Measurements from ENCODE around the gene RAX2.
A peak's percentile ranks its signal among the peaks of the same experiment; 100 is the strongest.

RAX2 gene

DNA sequence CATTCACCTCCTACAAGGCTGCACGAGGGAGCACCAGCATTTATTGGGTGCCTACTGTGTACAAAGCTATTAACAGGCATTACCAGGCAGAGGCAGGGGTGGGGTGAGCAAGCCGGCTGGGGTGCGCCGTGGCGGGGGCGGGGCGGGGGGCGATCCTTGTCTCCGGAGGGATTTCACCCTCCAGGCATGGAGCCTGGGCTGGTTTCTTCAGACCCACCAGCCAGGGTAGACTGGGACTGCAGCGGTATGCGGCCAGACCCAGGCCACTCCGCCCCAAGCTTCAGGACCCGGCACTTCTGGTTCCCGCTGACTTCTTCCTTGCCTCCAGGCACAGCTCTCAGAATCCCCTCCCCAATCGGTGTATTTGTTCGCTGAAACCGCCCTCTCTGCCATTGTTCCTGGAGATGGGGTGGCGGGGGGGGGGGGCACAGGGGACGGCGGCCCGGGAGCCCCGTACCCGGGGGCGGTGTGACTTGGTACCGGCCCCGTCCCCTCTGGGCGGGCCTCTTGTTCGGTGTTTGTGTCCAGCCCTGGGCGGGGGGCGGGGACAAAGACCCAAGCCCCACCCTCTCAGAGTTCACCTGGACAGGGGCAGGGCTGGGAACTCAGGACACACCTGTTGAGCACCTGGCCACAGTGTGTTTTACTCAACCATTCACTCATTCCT, 49.5 kb downstream of the RAX2 start:
- peak; percentile 37 for DNase-seq

DNA sequence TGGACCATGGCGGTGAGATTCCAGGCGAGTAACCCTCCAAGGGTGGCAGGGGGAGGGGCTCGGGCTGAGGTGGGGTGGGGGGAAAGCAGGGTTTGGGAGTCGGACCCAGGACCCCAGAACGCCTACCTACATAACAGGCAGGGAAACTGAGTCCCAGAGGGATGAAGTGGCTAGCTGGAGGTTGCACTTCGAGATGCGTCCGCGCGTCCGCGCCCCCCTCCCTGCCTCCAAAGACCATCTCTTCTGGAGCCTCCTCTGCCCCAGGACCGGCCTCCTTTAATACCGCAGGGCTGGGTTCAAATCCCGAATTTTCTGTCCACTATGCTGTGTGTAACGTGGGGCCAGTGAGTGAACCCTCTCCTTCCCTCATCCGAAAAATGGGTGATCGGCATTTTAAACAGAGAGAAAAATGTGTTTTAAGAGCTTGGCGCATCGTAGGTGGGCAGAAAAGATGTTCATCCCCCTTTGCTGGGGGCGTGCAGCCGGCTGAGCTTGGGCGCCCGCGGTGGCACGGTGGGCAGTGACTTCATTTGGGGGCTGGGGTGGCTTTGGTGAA, 50.1 kb downstream of the RAX2 start:
- no peak for DNase-seq

DNA sequence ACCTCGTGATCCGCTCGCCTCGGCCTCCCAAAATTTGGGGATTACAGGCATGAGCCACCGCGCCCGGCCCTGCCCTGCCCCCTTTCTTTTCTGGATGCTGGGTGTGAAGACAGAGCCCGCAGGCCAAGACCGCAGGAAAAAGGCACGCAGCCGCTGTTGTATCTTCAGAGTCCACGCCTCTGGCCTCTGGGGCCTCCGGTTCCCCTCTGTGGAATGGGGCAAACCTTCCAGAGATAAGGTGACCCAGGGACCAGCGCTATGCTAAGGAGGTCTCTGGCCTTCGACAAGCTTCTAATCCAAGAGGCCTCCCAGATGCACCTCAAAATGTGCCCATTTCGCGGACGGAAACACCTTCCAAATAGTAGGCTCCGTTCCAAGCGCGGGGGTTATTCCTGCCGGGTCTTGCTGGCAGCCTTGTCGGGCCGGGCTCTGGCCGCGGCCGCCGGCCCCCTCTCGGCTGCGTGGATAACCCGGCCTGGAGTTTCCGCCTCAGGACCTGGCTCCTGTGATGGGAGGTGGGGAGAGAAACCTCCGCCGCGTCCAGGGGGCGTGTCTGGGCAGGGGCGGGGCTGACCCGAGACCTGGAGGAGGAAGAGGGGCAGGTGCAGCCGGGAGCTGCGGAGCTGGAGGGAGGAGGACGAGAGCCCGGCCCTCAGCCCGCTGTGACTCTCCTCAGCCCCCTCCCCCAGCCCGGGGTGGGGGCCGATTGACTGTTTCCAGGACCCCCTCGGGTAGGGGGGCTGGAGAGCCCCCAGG, 50.7 kb downstream of the RAX2 start:
- DNase-seq: peak; percentile 96

DNA sequence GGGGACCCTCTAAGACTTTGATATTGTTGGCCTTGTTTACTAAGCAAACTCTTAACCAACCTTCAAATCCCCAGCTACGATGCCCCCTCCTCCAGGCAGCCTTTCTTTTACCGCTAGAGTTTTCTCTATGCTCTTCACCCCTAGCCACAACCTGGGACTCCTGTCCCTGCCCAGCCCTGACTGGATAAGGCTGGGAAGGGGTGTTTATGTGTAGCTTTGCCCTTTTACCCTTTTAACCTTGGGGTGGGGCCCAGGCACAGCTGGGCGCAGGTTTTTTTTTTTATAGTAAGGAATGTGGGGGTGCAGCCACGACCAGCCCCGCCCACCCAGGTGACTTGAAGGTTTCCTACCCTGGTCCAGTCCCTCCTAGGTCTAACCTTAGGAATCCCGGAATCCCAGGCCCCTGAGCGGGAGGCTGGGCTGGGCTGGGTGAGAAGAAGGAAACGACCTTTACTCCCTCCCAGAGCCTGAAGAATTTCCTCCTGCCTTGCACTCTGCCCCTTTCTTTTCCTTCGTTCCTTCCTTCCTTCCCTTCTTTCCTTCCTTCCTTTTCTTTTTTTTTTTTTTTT, 51.6 kb downstream of the RAX2 start:
- DNase-seq: no peak

DNA sequence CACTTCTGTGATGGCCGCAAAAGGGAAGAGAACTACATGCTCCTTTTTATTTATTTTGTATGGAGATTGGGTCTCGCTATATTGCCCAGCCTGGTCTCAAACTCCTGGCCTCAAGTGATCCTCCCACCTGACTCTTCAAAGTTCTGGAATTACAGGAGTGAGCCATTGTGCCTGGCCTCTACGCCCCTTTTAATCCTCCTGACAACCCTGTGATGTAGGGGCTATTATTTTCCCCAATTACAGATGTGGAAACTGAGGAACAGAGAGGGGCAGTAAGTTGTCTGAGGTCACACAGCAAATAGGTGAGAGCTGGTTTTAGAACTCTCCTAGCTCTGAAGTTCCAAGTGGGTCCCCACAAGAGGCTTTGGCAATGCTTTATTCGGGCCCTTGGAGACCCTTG, 52.2 kb downstream of the RAX2 start:
- no peak for DNase-seq
